22Rv1 (cell line): ENCODE results near the gene RMC1.

Experiments
- ZFX ChIP-seq: fragments of 450-650 bp; IDR thresholded peaks from 2 replicates; pipeline ENCODE4 v1.6.1; 2017; ENCODE audit warnings: antibody characterized with exemption, borderline replicate concordance
- TF ChIP-seq, protein P1 (sequence below): fragments of 450-650 bp; IDR thresholded peaks from 2 replicates; pipeline ENCODE4 v1.5.1; 2017; ENCODE audit warnings: mild to moderate bottlenecking

GRCh38 chr18:23537274-23537673, 34.0 kb downstream of the RMC1 start:
- TF ChIP-seq, protein P1, sequence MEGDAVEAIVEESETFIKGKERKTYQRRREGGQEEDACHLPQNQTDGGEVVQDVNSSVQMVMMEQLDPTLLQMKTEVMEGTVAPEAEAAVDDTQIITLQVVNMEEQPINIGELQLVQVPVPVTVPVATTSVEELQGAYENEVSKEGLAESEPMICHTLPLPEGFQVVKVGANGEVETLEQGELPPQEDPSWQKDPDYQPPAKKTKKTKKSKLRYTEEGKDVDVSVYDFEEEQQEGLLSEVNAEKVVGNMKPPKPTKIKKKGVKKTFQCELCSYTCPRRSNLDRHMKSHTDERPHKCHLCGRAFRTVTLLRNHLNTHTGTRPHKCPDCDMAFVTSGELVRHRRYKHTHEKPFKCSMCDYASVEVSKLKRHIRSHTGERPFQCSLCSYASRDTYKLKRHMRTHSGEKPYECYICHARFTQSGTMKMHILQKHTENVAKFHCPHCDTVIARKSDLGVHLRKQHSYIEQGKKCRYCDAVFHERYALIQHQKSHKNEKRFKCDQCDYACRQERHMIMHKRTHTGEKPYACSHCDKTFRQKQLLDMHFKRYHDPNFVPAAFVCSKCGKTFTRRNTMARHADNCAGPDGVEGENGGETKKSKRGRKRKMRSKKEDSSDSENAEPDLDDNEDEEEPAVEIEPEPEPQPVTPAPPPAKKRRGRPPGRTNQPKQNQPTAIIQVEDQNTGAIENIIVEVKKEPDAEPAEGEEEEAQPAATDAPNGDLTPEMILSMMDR = no peak
- TF ChIP-seq ZFX = no peak
